GM18498 (cell line): ENCODE data around the gene GATAD1.
"Not testable (repeated sequence)": the region's sequence is repeated elsewhere in the genome, so short reads cannot be mapped to it uniquely, and the experiment has no call there.

Source experiments
- ATAC-seq: cut with Tn5 transposase; IDR thresholded peaks from one replicate; pipeline ENCODE4 v1.9.1; 2021; ENCODE audit warnings: mild to moderate bottlenecking, moderate library complexity; ENCODE audit not compliant: unreplicated experiment

Gene GATAD1

DNA sequence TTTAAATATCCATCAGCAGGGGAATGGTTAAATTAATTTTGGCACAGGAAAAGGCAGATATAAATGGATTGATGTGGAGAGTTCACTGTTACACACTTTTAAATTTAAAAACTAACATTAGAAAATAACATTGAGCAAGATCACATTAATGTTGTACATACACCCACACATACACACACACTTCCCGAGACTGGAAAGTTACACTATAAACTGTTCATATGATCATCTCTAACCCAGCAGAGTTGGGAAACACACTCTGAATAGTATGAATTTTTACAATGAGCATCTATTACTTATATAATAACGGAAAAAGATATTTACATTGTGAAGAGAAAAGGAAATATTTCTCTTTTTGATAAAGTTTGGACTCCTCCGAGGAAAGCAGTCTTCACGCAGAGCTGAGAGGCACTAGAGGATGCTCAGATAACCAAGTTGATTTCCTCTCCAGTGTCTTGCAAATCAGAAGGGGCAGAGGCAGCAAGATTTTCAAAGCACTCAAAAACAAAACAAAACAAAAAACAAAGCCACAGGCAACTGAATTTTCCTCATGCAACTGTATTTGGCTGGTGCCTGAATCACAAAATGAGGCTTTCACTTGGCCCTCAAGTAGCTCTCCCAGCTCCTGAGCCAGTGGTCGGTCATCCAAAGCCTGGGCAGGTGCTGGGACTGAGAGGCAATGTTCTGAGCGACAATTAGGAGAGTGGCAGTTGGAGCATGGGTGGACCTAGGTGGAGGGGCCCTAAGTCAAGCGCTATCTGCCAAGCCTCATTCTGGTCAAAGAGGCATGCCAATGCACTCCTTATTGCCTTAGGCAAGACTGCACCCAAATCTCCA lies 10.5 kb upstream of the GATAD1 start:
- ATAC-seq, result no peak

DNA sequence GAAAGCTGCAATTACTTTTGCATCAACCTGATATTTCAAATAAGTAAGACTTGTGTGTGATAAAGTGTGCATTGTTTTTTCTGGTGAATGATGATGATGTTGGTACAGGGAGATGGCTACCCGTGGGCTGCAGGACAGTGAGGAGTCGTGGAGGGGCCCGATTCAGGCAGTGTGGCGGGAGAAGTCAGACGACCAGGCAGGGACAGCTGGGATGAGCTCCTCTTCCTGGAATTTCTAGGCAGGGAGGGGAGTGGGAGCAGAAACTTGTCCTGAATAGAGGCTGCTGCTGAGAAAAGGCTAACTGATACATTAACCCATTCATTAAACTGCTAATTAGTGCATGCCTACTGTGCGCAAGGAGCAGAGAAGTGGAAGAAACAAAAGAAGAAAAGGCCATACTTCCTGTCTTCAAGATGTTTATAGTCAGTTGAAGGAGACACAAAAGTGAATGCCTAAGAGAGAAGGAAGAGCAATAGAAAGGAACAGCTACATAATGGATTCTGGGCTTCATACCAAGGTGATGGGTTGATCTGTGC lies 9.3 kb upstream of the GATAD1 start:
- ATAC-seq, result no peak

DNA sequence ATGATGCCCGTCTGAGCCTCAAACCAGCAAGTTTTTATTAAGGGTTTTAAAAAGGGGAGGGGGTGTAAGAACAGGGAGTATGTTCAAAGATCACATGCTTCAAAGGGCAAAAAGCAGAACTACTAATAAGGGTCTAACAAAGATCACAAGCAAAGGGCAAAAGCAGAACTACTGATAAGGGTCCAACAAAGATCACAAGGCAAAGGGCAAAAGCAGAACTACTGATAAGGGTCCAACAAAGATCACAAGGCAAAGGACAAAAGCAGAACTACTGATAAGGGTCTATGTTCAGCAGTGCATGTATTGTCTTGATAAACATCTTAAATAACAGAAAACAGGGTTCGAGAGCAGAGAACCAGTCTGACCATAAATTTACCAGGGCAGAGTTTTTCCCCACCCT lies 4.6 kb upstream of the GATAD1 start:
- ATAC-seq, result not testable (repeated sequence)

DNA sequence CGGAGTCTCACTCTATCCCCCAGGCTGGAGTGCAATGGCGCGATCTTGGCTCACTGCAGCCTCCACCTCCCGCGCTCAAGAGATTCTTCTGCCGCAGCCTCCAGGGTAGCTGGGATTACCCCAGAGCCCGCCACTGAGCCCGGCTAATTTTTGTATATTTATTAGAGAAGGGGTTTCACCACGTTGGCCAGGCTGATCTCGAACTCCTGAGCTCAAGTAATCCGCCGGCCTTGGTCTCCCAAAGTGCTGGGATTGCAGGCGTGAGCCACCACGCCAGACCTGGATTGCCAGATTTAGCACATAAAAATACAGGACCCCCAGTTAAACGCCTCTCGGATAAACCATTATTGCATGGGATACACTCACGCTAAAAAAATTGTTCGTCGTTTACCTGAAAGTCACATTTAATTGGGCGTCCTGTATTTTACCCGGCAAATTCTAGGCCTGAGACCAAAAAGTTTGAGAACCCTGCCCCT lies 375 bp upstream of the GATAD1 start:
- ATAC-seq, result no peak

DNA sequence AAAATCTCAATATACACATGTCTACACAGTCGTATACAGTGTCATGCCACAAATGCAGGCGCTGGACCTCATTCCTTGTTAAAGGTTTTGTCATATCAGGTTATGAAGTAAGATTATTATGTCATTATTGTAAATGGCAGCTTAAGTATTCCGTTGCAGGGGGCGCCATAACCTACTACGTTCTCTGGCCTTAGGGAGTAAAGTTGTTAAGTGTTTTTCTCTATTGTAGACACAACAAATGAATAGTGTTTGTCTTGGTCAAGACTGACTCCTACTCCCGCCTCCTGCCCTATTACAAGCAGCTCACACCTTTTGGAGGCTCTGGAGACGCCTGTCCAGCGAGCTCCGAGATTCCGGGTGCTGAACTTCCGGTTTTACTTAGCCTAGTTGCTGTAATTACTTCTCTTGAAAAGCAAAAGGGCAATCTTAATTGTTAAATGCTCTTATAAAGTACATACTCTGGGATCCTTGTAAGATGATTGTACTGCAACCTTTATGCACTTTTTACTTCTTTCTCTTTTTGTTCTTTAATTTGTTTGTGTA lies 994 bp downstream of the GATAD1 start:
- ATAC-seq, result peak; percentile 45

DNA sequence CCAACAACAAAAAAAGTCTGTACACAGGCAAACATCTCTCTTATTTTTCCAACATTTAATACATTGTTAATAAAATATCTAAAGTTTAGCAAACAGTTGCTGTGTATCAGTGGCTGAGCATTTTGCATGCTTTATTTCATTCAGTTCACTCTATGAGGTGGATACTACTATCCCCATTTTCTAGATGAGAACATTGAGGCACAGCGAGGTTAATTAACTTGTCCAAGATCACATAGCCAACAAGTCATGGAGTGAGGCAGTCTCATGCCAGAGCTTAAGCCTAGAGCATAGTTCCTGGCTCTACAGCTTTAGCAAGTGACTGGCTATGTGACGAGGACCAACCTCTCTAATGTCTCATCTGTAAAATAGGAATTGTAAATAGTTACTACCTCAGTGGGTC lies 4.4 kb downstream of the GATAD1 start:
- ATAC-seq, result no peak

- no peak for ATAC-seq
Observed at GRCh38 chr7:92456236-92456635, 9.0 kb downstream of the GATAD1 start.

- ATAC-seq, result no peak
Observed at GRCh38 chr7:92460109-92460508, 12.8 kb downstream of the GATAD1 start.

DNA sequence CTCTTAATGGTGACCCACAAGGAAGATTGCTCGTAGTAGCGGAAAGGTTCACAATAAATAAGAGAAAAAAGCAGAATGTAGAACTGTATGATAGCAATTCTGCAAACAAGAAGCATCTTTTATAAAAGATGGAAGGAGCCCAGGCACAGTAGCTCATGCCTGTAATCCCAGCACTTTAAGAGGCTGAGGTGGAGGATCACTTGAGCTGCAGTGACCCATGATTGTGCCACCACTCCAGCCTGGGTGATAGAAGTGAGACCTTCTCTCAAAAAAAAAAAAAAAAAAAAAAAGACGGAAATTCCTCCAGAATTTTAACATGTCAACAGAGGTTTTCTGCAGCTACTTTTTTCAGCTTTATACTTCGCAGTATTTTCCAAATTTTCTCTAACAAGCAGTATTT lies 13.2 kb downstream of the GATAD1 start:
- no peak for ATAC-seq

DNA sequence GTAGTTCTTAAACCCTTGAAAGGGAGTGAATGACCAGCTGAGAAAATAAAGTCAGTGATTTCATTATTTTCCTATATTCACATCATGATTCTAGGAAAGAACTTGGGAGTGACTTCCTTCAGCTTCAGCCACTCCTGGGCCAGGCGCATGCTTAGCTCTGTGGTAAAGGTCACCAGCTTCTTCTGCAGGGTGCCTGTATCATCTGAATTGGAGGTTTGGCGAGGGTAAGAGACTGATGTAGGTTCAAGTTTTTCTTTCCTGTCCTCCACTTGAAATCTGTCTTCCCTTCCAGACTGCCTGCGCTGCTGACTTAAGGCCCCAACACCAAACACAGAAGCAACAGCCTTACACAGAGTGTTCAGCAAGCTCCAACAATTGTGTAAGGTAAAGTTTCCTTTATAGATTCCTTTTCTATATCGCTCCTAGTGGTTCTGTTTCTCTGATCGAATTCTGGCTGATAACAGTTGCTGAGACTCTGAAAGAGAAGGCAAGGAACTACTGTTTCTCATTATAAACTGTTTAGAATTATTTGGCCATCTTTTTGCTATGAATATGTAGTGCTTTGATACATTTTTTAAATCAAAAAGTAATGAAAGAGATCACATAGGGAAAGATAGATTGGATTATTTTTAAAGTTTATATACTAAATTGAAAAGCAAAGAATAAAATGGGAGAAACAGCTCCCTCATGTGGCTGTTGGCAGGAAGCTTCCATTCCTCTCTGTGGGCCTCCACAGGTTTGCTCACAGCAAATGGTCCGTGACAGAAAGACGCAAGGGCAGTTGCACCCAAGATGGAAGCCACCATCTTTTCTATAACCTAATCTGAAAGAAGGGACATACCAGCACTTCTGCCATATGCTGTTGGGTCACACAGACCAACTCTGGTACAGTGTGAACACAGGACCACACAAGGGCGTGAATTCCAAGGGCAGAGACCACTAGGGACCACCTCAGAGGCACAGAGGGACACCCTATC lies 14.0 kb downstream of the GATAD1 start:
- peak; percentile 70 for ATAC-seq

GRCh38 chr7:92462560-92462959 lies 15.3 kb downstream of the GATAD1 start:
- ATAC-seq, result no peak

DNA sequence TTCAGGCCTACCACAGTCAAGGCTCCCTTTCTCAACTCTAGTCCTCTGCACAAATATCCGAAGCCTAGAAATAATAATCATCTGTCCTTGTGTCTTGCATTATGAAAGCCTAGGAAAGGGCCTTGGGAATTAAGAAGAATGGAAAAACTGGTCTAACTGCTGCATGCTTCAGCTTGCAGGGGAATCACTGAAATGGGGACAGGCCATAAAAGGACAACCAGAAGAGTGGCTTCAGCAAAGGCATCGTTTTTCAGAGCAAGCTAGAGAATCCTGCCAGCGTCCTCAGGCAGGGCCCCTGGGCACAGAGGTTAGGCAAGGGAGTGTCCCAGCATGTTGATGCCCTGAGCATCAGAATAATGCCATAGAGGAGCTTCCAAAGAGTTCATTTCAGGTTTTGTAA lies 17.2 kb downstream of the GATAD1 start:
- no peak for ATAC-seq

GRCh38 chr7:92466682-92467081 lies 19.4 kb downstream of the GATAD1 start:
- ATAC-seq, result no peak

DNA sequence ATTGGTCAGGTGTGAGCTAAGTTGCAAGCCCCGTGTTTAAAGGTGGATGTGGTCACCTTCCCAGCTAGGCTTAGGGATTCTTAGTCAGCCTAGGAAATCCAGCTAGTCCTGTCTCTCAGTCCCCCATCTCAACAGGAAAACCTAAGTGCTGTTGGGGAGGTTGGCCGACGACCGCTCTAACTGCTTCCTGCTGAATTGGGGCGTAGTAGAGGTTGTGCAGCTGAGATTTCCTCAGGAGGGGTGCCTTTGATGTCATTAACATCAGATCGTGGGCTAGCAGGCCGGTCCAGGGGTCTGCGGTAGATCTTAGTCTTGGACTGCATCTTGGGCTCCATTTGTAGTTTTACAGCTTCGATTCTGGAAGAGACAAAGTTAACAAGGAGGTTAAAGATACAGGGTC lies 21.3 kb downstream of the GATAD1 start:
- ATAC-seq, result not testable (repeated sequence)

DNA sequence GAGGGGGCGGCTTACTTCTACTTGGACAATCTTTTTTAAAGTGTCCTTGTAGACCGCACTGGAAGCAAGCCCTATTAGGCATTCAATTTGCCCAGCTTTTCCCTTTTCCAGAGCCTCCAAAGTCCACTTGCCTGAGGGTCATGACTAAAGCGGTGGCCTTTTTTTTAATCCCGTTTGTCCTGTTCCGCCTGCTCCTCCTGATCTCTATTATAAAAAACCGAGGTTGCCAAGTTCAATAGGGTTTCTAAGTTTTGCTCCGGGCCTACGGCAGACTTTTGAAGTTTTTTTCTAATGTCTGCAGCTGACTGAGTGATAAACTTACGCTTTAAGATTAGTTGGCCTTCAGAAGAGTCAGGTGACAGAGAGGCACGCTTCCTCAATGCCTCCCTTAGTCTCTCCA lies 26.7 kb downstream of the GATAD1 start:
- not testable (repeated sequence) for ATAC-seq

DNA sequence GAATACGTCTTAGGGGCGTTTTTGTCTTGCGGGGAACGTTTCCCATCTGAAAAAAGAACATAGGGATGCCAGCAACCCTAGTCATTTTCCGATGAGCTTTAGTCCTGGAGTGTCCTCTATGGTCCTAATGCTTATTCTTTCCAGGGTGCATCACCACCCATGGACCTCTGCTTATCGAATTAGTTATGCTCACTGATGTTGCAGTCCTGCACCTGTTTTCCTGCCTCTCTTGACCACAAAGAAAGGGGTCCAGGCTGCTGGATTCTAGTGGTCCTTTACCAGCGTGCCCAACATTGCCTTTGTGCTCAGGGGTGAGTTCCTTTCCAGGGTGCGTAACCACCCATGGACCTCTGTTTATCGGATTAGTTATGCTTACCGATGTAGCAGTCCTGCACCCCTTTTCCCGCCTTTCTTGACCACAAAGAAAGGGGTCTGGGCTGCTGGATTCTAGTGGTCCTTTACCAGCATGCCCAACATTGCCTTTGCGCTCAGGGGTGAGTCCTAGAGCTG lies 28.0 kb downstream of the GATAD1 start:
- not testable (repeated sequence) for ATAC-seq

- ATAC-seq, result not testable (repeated sequence)
Observed at GRCh38 chr7:92475851-92476590, 28.7 kb downstream of the GATAD1 start.

DNA sequence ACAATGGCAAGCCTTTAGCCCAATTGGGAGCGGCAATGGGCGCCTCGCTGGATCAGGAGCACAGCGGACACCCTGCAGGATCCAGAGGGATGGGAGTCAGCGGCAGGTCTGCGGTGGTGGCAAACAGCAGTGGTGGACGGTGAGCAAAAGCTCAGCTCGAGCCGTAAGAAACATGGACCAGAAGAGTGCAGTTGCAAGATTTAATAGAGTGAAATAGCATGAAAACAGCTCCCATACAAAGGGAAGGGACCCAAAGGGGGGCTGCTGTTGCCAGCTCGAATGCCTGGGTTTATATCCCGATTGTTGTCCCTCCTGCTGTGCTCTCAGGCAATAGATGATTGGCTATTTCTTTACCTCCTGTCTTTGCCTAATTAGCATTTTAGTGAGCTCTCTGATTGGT lies 30.4 kb downstream of the GATAD1 start, which contains the start of gene ERVW-1:
Gene ERVW-1, minus strand, starts transcription at position 266 of the 400 bp plus-strand sequence. CDS start 7,565 bp downstream, outside the sequence.
- not testable (repeated sequence) for ATAC-seq

GRCh38 chr7:92478095-92478494 lies 30.8 kb downstream of the GATAD1 start:
- no peak for ATAC-seq

GRCh38 chr7:92478711-92479110 lies 31.4 kb downstream of the GATAD1 start:
- ATAC-seq, result no peak
